Pancreas (tissue), 10 donors: ENCODE measurements around the gene AMZ1. TPM values are rescaled to one million over a fixed set of nuclear protein-coding genes. Genes with fewer than 3 reads are reported as not detected.

Source experiments
- ATAC-seq, 4 donors: fragments of 200-7000 bp; cut with Tn5 transposase; one replicate each; pipeline versions ENCODE4 v1.8.0 to v1.9.1; 2020; ENCODE audit warnings: mild to moderate bottlenecking in 4 of 4, moderate library complexity in 4 of 4
- DNase-seq, 6 donors: peaks; one replicate each; pipeline ENCODE4 v3.0.0-alpha.2; 2020
- FAIRE-seq: peaks from 2 replicates; lab custom pipeline; 2012; peaks lifted over from hg19 to GRCh38; lab: Jason Lieb, UNC
- H3K27ac ChIP-seq, 4 donors: fragments of 200-600 bp; sonication (generic); 1 replicate in 3 of 4; 2 replicates in 1 of 4; pipeline versions ENCODE4 v1.5.0 to v1.8.0; 2020
- H3K27me3 ChIP-seq, 4 donors: fragments of 200-600 bp; one replicate each; pipeline ENCODE4 v1.8.0; 2021
- H3K36me3 ChIP-seq, 3 donors: fragments of 200-600 bp; sonication (generic) in 1 of 3; one replicate each; pipeline versions ENCODE4 v1.5.0 to v1.8.0; 2020 to 2021
- H3K4me1 ChIP-seq, 3 donors: fragments of 200-600 bp; one replicate each; pipeline ENCODE4 v1.8.0; 2021
- H3K4me3 ChIP-seq, 4 donors: fragments of 200-600 bp; sonication (generic) in 2 of 4; one replicate each; pipeline versions ENCODE4 v1.5.0 to v1.8.0; 2020 to 2021
- H3K9me3 ChIP-seq, 4 donors: fragments of 200-600 bp; one replicate each; pipeline ENCODE4 v1.8.0; 2021
- WGBS, 2 donors: extraction: QIAGEN DNeasy Blood & Tissue Kit; methylation state at CpG; one replicate each; pipeline ENCODE4 v1.1.7; 2013; 5-methylcytosine and 5-hydroxymethylcytosine counted together
- intact Hi-C, 3 donors: fragments of 100-400 bp; cut with DNase I; formaldehyde crosslinking; loops; one replicate each; pipeline versions ENCODE4 v1.11.1 to v1.14.2; 2022
- polyA plus RNA-seq, 2 donors: library from polyadenylated mRNA; stranded (reverse); fragments of 200-250 nt; gene quantifications; one replicate each; pipeline ENCODE4 v1.2.3, GENCODE V29; 2013
- total RNA-seq, 6 donors: library from RNA; stranded (reverse); fragmentation: NEBNext Ultra II Directional in 4 of 6; extraction: Animal tissue kit (Norgen Biotek cat#: 25700) in 4 of 6; gene quantifications; one replicate each; pipeline versions ENCODE4 v1.2.1 to v1.2.4, GENCODE V29; 2021 to 2023
- TF ChIP-seq, protein P1 (sequence below), 4 donors: fragments of 200-600 bp; sonication (generic) in 3 of 4; IDR thresholded peaks; one replicate each; pipeline versions ENCODE4 v1.5.0 to v1.8.0; 2021; ENCODE audit warnings: antibody characterized with exemption in 4 of 4
- donor health status: healthy with polysubstance abuse.
- donor health status: DM: no; HTN: no; CAD: no; lungs with moderate emphysema.
- donor health status: DM: no; HTN: no; CAD: no.
- donor health status: control.
- donor health status: control.
- donor health status: Bipolar disorder and iron deficiency.
- donor health status: DM: yes; HTN: yes; CAD: no.
- donor health status: DM: no; HTN: no; CAD: no.
- donor health status: DM: no; HTN: no; CAD: no.
- donor health status: DM: yes; HTN: yes; CAD: no.

Gene AMZ1
- total and polyA plus RNA-seq, 8 donors, result 0.04 to 0.19 (median 0.05) TPM; not detected in 5

- Histone ChIP-seq H3K27ac (peak overlapping the region in 2 of 4 donors; percentile 73 to 82), H3K36me3 (no peaks in the 10 kb centered on the region), H3K4me1 (peaks cover 0 to 8% (median 0%) of the 10 kb centered on the region in 3 donors), H3K4me3 (no peak overlapping the region), H3K9me3 (no peaks in the 10 kb centered on the region), H3K27me3 (no peaks in the 10 kb centered on the region)
- FAIRE-seq (no peak), ATAC-seq (peak; percentile 36 to 50 (median 41)), DNase-seq (peak in 4 of 6 donors; percentile 29 to 80 (median 60))
- intact Hi-C loops, result no loop called here
- TF ChIP-seq, protein P1, sequence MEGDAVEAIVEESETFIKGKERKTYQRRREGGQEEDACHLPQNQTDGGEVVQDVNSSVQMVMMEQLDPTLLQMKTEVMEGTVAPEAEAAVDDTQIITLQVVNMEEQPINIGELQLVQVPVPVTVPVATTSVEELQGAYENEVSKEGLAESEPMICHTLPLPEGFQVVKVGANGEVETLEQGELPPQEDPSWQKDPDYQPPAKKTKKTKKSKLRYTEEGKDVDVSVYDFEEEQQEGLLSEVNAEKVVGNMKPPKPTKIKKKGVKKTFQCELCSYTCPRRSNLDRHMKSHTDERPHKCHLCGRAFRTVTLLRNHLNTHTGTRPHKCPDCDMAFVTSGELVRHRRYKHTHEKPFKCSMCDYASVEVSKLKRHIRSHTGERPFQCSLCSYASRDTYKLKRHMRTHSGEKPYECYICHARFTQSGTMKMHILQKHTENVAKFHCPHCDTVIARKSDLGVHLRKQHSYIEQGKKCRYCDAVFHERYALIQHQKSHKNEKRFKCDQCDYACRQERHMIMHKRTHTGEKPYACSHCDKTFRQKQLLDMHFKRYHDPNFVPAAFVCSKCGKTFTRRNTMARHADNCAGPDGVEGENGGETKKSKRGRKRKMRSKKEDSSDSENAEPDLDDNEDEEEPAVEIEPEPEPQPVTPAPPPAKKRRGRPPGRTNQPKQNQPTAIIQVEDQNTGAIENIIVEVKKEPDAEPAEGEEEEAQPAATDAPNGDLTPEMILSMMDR (IDR thresholded peaks at IDR 0.05), result no peak
- 62 to 64% methylated on average over 12 of the region's 12 CpGs for WGBS, 2 donors
Measured at GRCh38 chr7:2640482-2640830, 47.5 kb upstream of the AMZ1 start.

DNA sequence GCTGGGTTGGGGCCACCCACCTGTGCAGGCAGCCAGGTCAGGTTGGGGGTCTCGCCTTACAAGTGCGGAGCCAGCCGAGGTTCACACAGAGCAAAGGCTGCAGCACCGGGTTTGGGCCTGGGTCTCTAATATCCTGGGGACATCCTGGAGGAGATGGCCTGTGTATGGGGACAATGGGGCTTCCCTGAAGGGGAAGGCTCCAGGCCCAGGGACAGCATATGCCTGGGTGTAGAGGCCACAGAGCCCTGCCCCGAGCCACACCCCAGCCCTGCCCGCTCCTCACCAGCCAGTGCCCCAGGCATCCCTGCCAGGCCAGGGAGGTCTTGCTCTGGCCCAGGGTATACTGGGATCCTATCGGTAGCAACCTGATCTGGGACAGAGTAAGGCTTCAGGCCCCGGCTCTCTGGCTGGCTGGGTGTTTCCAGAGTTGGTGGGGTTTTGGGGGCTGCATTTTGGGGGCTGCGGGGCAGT, 47.1 kb upstream of the AMZ1 start:
- no peaks in the 10 kb centered on the region for H3K27me3 ChIP-seq
- DNase-seq, result peak in 1 of 6 donors; percentile 64
- H3K27ac ChIP-seq, result peak overlapping the region; percentile 51 to 82 (median 76)
- intact Hi-C loops, result no loop called here
- H3K4me1 ChIP-seq, result peaks cover 0 to 8% (median 0%) of the 10 kb centered on the region in 3 donors
- H3K36me3 ChIP-seq, result no peaks in the 10 kb centered on the region
- no peak overlapping the region for H3K4me3 ChIP-seq
- ATAC-seq, result peak; percentile 11 to 25 (median 20)
- 75 to 80% methylated on average over 9 of the region's 9 CpGs for WGBS, 2 donors
- H3K9me3 ChIP-seq, result no peaks in the 10 kb centered on the region
- TF ChIP-seq, protein P1 (IDR thresholded peaks at IDR 0.05), result no peak
- FAIRE-seq, result no peak

GRCh38 chr7:2641406-2642393, 46.3 kb upstream of the AMZ1 start:
- no peaks in the 10 kb centered on the region for H3K27me3 ChIP-seq
- peak overlapping the region; percentile 51 to 82 (median 76) for H3K27ac ChIP-seq
- no peaks in the 10 kb centered on the region for H3K36me3 ChIP-seq
- H3K4me1 ChIP-seq, result peaks cover 0 to 8% (median 0%) of the 10 kb centered on the region in 3 donors
- ATAC-seq, result peak; percentile 72 to 78 (median 76)
- DNase-seq, result peak; percentile 76 to 86 (median 82)
- intact Hi-C loops, result no loop called here
- 56 to 59% methylated on average over 37 to 39 of the region's 39 CpGs for WGBS, 2 donors
- FAIRE-seq, result no peak
- TF ChIP-seq, protein P1 (IDR thresholded peaks at IDR 0.05), result no peak
- H3K4me3 ChIP-seq, result no peak overlapping the region
- H3K9me3 ChIP-seq, result no peaks in the 10 kb centered on the region

DNA sequence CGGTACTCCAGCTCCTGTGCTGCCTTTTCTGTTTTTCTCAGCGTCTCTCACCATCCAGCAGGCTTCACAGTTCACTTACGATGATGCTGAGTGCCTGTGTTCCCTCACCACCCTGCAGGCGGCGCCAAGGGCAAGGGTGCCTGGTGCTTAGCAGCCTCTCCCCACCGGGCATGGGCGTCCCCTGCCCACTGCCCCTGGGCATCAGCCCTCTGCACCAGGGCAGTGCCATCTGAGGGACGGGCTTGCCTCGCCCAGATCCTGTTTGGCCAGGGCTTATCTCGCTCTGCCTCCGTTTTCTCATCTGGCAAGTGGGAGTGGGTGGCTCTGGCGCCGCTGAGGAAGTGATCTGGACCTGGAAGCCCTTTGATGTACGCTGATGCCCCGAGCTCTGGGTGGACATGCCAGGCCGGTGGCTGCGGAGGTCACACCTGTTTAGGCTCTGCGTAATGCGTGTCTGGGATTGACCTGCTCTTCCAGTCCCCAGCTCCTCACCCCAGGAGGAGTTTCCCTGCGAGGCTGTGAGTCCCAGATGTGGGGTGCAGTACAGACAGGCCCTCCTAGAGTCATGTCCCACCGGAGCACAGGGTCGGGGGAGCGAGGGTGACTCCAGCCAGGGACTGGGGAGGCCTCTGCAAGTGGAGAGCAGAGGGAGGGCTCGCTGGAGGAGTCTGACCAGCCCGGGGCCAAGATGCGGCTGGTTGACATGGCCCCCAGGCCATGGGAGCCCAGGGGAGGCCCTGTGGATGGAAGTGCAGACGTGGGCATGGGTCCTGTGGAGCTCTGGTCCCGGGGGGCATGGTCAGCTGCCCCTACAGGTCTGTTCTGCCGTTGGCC, 44.4 kb upstream of the AMZ1 start:
- Histone ChIP-seq H3K27ac (no peak overlapping the region), H3K9me3 (no peaks in the 10 kb centered on the region), H3K4me1 (peaks cover 0 to 8% (median 0%) of the 10 kb centered on the region in 3 donors), H3K27me3 (no peaks in the 10 kb centered on the region), H3K36me3 (no peaks in the 10 kb centered on the region), H3K4me3 (no peak overlapping the region)
- peak in 2 of 6 donors; percentile 21 to 63 for DNase-seq
- FAIRE-seq, result no peak
- ATAC-seq, result no peak
- whole genome bisulfite sequencing, 2 donors, result 80 to 83% methylated on average over 29 of the region's 29 CpGs
- intact Hi-C loops, result no loop called here
- TF ChIP-seq, protein P1 (IDR thresholded peaks at IDR 0.05), result no peak
